ENCODE measurements around the gene CDKN2D.

DNA sequence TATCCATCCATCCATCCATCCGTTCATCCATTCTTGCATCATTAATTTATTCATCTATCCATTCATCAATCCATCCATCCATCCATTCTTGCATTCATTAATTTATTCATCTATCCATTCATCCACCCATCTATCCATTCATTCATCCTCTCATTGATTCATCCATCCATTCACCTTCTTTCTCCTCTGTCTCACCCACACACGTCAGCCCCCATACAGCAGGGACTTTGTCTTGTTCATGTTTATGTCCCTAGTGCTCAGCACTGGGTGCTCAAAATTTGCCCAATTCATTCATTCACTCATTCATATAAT, 19.0 kb upstream of the CDKN2D start:
- TF ChIP-seq, protein P1, sequence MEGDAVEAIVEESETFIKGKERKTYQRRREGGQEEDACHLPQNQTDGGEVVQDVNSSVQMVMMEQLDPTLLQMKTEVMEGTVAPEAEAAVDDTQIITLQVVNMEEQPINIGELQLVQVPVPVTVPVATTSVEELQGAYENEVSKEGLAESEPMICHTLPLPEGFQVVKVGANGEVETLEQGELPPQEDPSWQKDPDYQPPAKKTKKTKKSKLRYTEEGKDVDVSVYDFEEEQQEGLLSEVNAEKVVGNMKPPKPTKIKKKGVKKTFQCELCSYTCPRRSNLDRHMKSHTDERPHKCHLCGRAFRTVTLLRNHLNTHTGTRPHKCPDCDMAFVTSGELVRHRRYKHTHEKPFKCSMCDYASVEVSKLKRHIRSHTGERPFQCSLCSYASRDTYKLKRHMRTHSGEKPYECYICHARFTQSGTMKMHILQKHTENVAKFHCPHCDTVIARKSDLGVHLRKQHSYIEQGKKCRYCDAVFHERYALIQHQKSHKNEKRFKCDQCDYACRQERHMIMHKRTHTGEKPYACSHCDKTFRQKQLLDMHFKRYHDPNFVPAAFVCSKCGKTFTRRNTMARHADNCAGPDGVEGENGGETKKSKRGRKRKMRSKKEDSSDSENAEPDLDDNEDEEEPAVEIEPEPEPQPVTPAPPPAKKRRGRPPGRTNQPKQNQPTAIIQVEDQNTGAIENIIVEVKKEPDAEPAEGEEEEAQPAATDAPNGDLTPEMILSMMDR (IDR thresholded peaks at IDR 0.05), result no peak
- TF ChIP-seq EZH2 (IDR thresholded peaks at IDR 0.05), result no peak
